GM19239 (cell line): ENCODE results near the gene GPR176.

Experiments used
- DNase-seq: peaks from one replicate; pipeline ENCODE4 v3.0.0; 2011; ENCODE audit warnings: low spot score; ENCODE audit not compliant: insufficient read length
- FAIRE-seq: peaks from 2 replicates; lab custom pipeline; 2011; peaks lifted over from hg19 to GRCh38; lab: Jason Lieb, UNC

Gene GPR176

GRCh38 chr15:39919748-39920509 is at the start of gene GPR176:
Gene GPR176 (minus strand): TSS chr15:39920266. CDS start chr15:39920026, 240 bp downstream.
- DNase-seq (peak; percentile 20), FAIRE-seq (no peak)

GRCh38 chr15:39969002-39969394 is 48.9 kb upstream of the GPR176 start:
- no peak for FAIRE-seq
- no peak for DNase-seq

- FAIRE-seq (no peak), DNase-seq (no peak)
Measured at GRCh38 chr15:39968273-39969001, 48.4 kb upstream of the GPR176 start.

GRCh38 chr15:39966521-39966920 is 46.5 kb upstream of the GPR176 start:
- DNase-seq (no peak), FAIRE-seq (no peak)

GRCh38 chr15:39963786-39964185 is 43.7 kb upstream of the GPR176 start:
- DNase-seq (no peak), FAIRE-seq (no peak)

GRCh38 chr15:39961051-39961450 is 41.0 kb upstream of the GPR176 start:
- no peak for DNase-seq

GRCh38 chr15:39960411-39960810 is 40.3 kb upstream of the GPR176 start:
- FAIRE-seq, result no peak
- no peak for DNase-seq

More at GRCh38 chr15:39961051-39961450, 41.0 kb upstream of the GPR176 start:
- no peak for FAIRE-seq

GRCh38 chr15:39959411-39959810 is 39.3 kb upstream of the GPR176 start:
- no peak for DNase-seq
- no peak for FAIRE-seq

- no peak for FAIRE-seq
- DNase-seq, result no peak
Measured at GRCh38 chr15:39957481-39957880, 37.4 kb upstream of the GPR176 start.

- no peak for DNase-seq
- no peak for FAIRE-seq
Measured at GRCh38 chr15:39953521-39953920, 33.5 kb upstream of the GPR176 start.

- DNase-seq, result no peak
- no peak for FAIRE-seq
Measured at GRCh38 chr15:39951561-39951960, 31.5 kb upstream of the GPR176 start.

GRCh38 chr15:39948817-39949216 is 28.8 kb upstream of the GPR176 start:
- DNase-seq (no peak), FAIRE-seq (no peak)

- FAIRE-seq (no peak), DNase-seq (no peak)
Measured at GRCh38 chr15:39947401-39948197, 27.5 kb upstream of the GPR176 start.

GRCh38 chr15:39946862-39947261 is 26.8 kb upstream of the GPR176 start:
- no peak for FAIRE-seq
- DNase-seq, result no peak

- no peak for DNase-seq
- no peak for FAIRE-seq
Measured at GRCh38 chr15:39944726-39945125, 24.7 kb upstream of the GPR176 start.

- DNase-seq (no peak), FAIRE-seq (no peak)
Measured at GRCh38 chr15:39942753-39943150, 22.7 kb upstream of the GPR176 start.

- DNase-seq (no peak), FAIRE-seq (no peak)
Measured at GRCh38 chr15:39942101-39942752, 22.2 kb upstream of the GPR176 start.

- FAIRE-seq, result peak; percentile 45
- no peak for DNase-seq
Measured at GRCh38 chr15:39939487-39940452, 19.7 kb upstream of the GPR176 start.

- FAIRE-seq (no peak), DNase-seq (no peak)
Measured at GRCh38 chr15:39937696-39938095, 17.6 kb upstream of the GPR176 start.
